CD14-positive monocyte (primary cell): ENCODE results near the gene VPS35L. TPM values are rescaled to one million over a fixed set of nuclear protein-coding genes. Genes with fewer than 3 reads are reported as not detected.
A peak's percentile ranks its signal among the peaks of the same experiment; 100 is the strongest.

ENCODE experiments used
- DNase-seq, 3 donors: peaks; one replicate each; pipeline ENCODE4 v3.0.0-alpha.2; 2011 to 2022
- H2AFZ ChIP-seq: 2 replicates; pipeline ENCODE4 v1.6.0; 2012; ENCODE audit warnings: mild to moderate bottlenecking, low read depth, low read length, inconsistent platforms; ENCODE audit not compliant: insufficient read depth, poor library complexity, severe bottlenecking
- H3K27ac ChIP-seq, 2 donors: 1 replicate in 1 of 2; 2 replicates in 1 of 2; pipeline ENCODE4 v1.5.1; 2012 to 2013; ENCODE audit warnings: low read length in 2 of 2, control low read depth in 1 of 2, inconsistent platforms in 1 of 2, low read depth in 1 of 2, mild to moderate bottlenecking in 1 of 2
- H3K27me3 ChIP-seq, 2 donors: one replicate each; pipeline versions ENCODE4 v1.6.0 to v1.6.1; 2011 to 2013; ENCODE audit warnings: low read length in 2 of 2; ENCODE audit not compliant: control insufficient read depth in 2 of 2, insufficient read depth in 2 of 2
- H3K36me3 ChIP-seq, 2 donors: replicated peaks in 1 of 2; 1 replicate in 1 of 2; 2 replicates in 1 of 2; pipeline versions ENCODE4 v1.5.1 to v1.6.1; 2012 to 2013; ENCODE audit warnings: low read length in 2 of 2, control low read depth in 1 of 2, inconsistent platforms in 1 of 2, mild to moderate bottlenecking in 1 of 2; ENCODE audit not compliant: insufficient read depth in 2 of 2, control insufficient read depth in 1 of 2
- H3K4me1 ChIP-seq, 2 donors: 1 replicate in 1 of 2; 2 replicates in 1 of 2; pipeline versions ENCODE4 v1.5.1 to v1.6.1; 2012 to 2013; ENCODE audit warnings: low read length in 2 of 2, control low read depth in 1 of 2, inconsistent platforms in 1 of 2, mild to moderate bottlenecking in 1 of 2, moderate library complexity in 1 of 2; ENCODE audit not compliant: insufficient read depth in 2 of 2, control insufficient read depth in 1 of 2
- H3K4me2 ChIP-seq: replicated peaks from 2 replicates; pipeline ENCODE3; 2012; ENCODE audit warnings: low read length, moderate library complexity, mild to moderate bottlenecking; ENCODE audit not compliant: poor library complexity, severe bottlenecking; ENCODE audit errors: extremely low read depth
- H3K4me3 ChIP-seq, 3 experiments: fragments of 200-600 bp in 1 of 3; sonication (generic) in 1 of 3; replicated peaks in 1 of 3; 1 replicate in 2 of 3; 2 replicates in 1 of 3; pipeline ENCODE4 v1.5.1; 2011 to 2013; ENCODE audit warnings: low read length in 3 of 3, mild to moderate bottlenecking in 3 of 3, control low read depth in 2 of 3, low read depth in 2 of 3, inconsistent platforms in 1 of 3, moderate library complexity in 1 of 3
- H3K79me2 ChIP-seq: 2 replicates; pipeline ENCODE4 v1.6.0; 2012; ENCODE audit warnings: mild to moderate bottlenecking, control low read depth, inconsistent platforms, low read length, moderate library complexity; ENCODE audit not compliant: insufficient read depth
- H3K9ac ChIP-seq: 2 replicates; pipeline ENCODE4 v1.6.0; 2017; ENCODE audit warnings: low read length, mild to moderate bottlenecking; ENCODE audit not compliant: insufficient read depth, poor library complexity, severe bottlenecking
- H3K9me3 ChIP-seq, 2 donors: replicated peaks in 1 of 2; 1 replicate in 1 of 2; 2 replicates in 1 of 2; pipeline versions ENCODE4 v1.5.1 to v1.6.1; 2012 to 2013; ENCODE audit warnings: low read length in 2 of 2, control low read depth in 1 of 2; ENCODE audit not compliant: control insufficient read depth in 1 of 2, insufficient read depth in 1 of 2
- H4K20me1 ChIP-seq: 2 replicates; pipeline ENCODE4 v1.6.0; 2012; ENCODE audit warnings: mild to moderate bottlenecking, low read length, control low read depth, moderate library complexity; ENCODE audit not compliant: insufficient read depth
- H3K27ac Mint-ChIP-seq, 7 donors: one replicate each; pipeline ENCODE4 v1.8.0; 2020; ENCODE audit warnings: mild to moderate bottlenecking in 7 of 7, mixed read lengths in 7 of 7, moderate library complexity in 6 of 7, inconsistent platforms in 2 of 7
- H3K27me3 Mint-ChIP-seq, 3 donors: one replicate each; pipeline ENCODE4 v1.8.0; 2021 to 2022; ENCODE audit warnings: low read depth in 3 of 3, mild to moderate bottlenecking in 3 of 3, mixed read lengths in 3 of 3, moderate library complexity in 3 of 3, inconsistent platforms in 1 of 3
- H3K36me3 Mint-ChIP-seq, 2 donors: one replicate each; pipeline ENCODE4 v1.8.0; 2020; ENCODE audit warnings: mixed read lengths in 2 of 2, inconsistent platforms in 1 of 2, mild to moderate bottlenecking in 1 of 2
- H3K4me1 Mint-ChIP-seq: one replicate; pipeline ENCODE4 v1.8.0; 2020; ENCODE audit warnings: mild to moderate bottlenecking, mixed read lengths
- H3K4me3 Mint-ChIP-seq, 2 donors: one replicate each; pipeline ENCODE4 v1.8.0; 2020; ENCODE audit warnings: mild to moderate bottlenecking in 2 of 2, mixed read lengths in 2 of 2, moderate library complexity in 1 of 2
- H3K9me3 Mint-ChIP-seq, 7 donors: one replicate each; pipeline ENCODE4 v1.8.0; 2020 to 2022; ENCODE audit warnings: mixed read lengths in 7 of 7, mild to moderate bottlenecking in 6 of 7, moderate library complexity in 6 of 7, inconsistent platforms in 2 of 7
- CTCF ChIP-seq: fragments of 200-600 bp; IDR thresholded peaks from one replicate; pipeline ENCODE4 v1.8.0; 2022; ENCODE audit warnings: antibody characterized with exemption, mild to moderate bottlenecking
- WGBS: methylation state at CpG from one replicate; pipeline ENCODE4 v1.1.5; 2013; ENCODE audit warnings: missing lambda C conversion rate; ENCODE audit not compliant: insufficient coverage; 5-methylcytosine and 5-hydroxymethylcytosine counted together
- intact Hi-C, 2 donors: fragments of 100-400 bp; cut with micrococcal nuclease; formaldehyde crosslinking; loops; one replicate each; pipeline versions ENCODE4 v1.15.0 to v1.15.1; 2023
- polyA plus RNA-seq, 3 donors: library from polyadenylated mRNA; depleted of rRNA in 1 of 3; unstranded in 2 of 3; stranded (reverse) in 1 of 3; fragments of 300-500 nt in 2 of 3; fragments of >200 nt in 1 of 3; fragmentation: Illumina TruSeq in 2 of 3; gene quantifications; 1 replicate in 2 of 3; 2 replicates in 1 of 3; pipeline ENCODE4 v1.2.3, GENCODE V29; 2012 to 2021

The VPS35L gene
- polyA plus RNA-seq, 3 donors: 29.7 to 51.4 (median 48.8) TPM

DNA sequence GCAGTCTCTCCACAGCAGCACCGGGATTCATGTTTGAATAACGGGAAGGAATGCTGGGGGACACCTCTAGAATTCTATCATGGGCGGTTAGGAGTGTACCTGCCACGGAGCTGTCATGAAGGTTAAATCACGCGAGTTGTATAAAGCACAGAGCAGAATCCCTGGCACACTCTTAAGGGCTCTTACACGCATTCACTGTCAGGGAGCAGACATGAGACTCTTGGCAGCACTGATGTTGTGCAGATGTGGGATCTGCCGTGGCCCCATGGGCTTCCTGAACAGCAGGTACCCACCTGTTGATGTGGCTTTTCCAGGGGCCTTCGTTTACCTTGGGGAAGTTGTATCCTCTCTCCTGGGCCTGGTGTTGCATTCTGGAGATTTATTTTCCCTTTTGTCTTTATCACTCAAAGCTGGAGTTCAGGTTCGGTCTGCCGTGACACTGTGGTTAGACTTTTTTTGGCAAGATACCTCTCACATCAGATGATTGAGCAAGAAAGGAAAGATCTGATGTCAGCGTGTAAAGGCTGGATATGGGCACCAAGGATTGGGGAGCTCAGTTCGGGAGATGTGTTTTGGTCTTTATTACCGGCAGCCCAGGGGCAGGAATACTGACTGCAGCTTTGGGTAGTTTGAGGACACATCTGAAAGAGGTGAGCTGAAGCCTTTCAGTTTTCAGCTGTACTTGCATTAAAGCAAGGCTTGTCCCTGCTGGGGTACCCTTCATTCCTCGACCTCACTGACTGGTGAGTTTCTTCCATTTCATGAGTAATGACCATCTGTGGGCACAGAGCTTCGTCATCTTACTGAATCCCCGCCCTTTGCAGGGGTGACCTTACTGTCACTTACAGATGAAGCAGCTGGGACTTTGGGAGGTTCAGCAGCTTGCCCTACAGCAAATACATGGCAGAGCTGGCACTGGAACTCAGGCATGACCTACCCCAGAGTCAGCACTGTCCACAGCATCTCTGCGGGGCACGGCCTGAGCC, 143.3 kb downstream of the VPS35L start:
- TF ChIP-seq CTCF: no peak
- H3K4me1 ChIP-seq: peaks cover 17 to 18% of the 10 kb centered on the region in 2 donors
- 94% methylated on average over 15 of the region's 19 CpGs for WGBS
- peaks cover 65 to 76% of the 10 kb centered on the region in 2 donors for H3K36me3 Mint-ChIP-seq
- no peak for DNase-seq
- H3K4me3 Mint-ChIP-seq: no peak overlapping the region
- H3K9me3 Mint-ChIP-seq: no peaks in the 10 kb centered on the region
- H3K4me1 Mint-ChIP-seq: peaks cover 23% of the 10 kb centered on the region
- H4K20me1 ChIP-seq: no peaks in the 10 kb centered on the region
- no peak overlapping the region for H3K4me3 ChIP-seq
- H3K36me3 ChIP-seq: peaks cover 46 to 77% of the 10 kb centered on the region in 2 donors
- no peaks in the 10 kb centered on the region for H3K79me2 ChIP-seq
- intact Hi-C loops: loop anchor here in 1 of 2 donors (5.0 kb wide), 1 partner anchor 39 kb away; no protein-coding TSS in a partner anchor
- no peak overlapping the region for H3K4me2 ChIP-seq
- peak overlapping the region in 3 of 7 donors; percentile 24 to 77 (median 59) for H3K27ac Mint-ChIP-seq
- no peak overlapping the region for H2AFZ ChIP-seq
- H3K27me3 ChIP-seq: no peaks in the 10 kb centered on the region
- peaks cover 0 to 3% (median 2%) of the 10 kb centered on the region in 3 donors for H3K27me3 Mint-ChIP-seq
- no peak overlapping the region for H3K27ac ChIP-seq
- no peaks in the 10 kb centered on the region for H3K9me3 ChIP-seq
- no peak overlapping the region for H3K9ac ChIP-seq

- no peak for DNase-seq
- Histone ChIP-seq H2AFZ (no peak overlapping the region), H3K79me2 (no peaks in the 10 kb centered on the region), H3K4me2 (no peak overlapping the region), H3K27me3 (no peaks in the 10 kb centered on the region), H4K20me1 (no peaks in the 10 kb centered on the region), H3K36me3 (peaks cover 50 to 77% of the 10 kb centered on the region in 2 donors), H3K4me1 (peaks cover 17 to 18% of the 10 kb centered on the region in 2 donors), H3K4me3 (no peak overlapping the region), H3K27ac (no peak overlapping the region), H3K9me3 (no peaks in the 10 kb centered on the region), H3K9ac (no peak overlapping the region)
- no peak for TF ChIP-seq CTCF
- no peak overlapping the region for H3K4me3 Mint-ChIP-seq
- H3K4me1 Mint-ChIP-seq: peaks cover 23% of the 10 kb centered on the region
- peaks cover 63 to 77% of the 10 kb centered on the region in 2 donors for H3K36me3 Mint-ChIP-seq
- no peak overlapping the region for H3K27ac Mint-ChIP-seq
- H3K27me3 Mint-ChIP-seq: peaks cover 0 to 3% (median 2%) of the 10 kb centered on the region in 3 donors
- H3K9me3 Mint-ChIP-seq: peaks cover 0 to 3% (median 0%) of the 10 kb centered on the region in 7 donors
- 96% methylated on average over 7 of the region's 8 CpGs for WGBS
- intact Hi-C loops: loop anchor here in 1 of 2 donors (5.0 kb wide), 1 partner anchor 38 kb away; no protein-coding TSS in a partner anchor
Measured at GRCh38 chr16:19699472-19699871, 144.0 kb downstream of the VPS35L start.
